Lower leg skin (tissue), 3 donors: ENCODE measurements around the gene SLC17A4.

Experiments
- POLR2A ChIP-seq, 2 donors: fragments of 450-650 bp; IDR thresholded peaks; one replicate each; pipeline ENCODE4 v1.6.1; 2016 to 2017; ENCODE audit warnings: antibody characterized with exemption in 2 of 2, mild to moderate bottlenecking in 1 of 2, moderate library complexity in 1 of 2
- TF ChIP-seq, protein P1 (sequence below), 3 donors: fragments of 450-650 bp; IDR thresholded peaks; one replicate each; pipeline ENCODE4 v1.5.1; 2016; ENCODE audit warnings: antibody characterized with exemption in 3 of 3, mild to moderate bottlenecking in 3 of 3, moderate library complexity in 2 of 3

DNA sequence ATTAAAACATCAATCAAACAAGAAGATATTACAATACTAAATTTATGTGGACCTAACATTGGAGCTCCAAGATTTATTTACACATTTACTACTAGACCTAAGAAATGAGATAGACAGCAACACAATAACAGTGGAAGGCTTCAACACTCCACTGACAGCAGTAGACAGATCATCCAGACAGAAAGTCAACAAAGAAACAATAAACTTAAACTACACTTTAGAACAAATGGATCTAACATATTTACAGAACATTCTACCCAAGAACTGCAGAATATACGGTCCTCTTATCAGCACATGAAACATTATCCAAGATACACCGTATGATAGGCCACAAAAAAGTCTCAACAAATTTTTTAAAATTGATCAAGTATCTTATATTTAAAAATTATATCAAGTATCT lies 50.3 kb downstream of the SLC17A4 start:
- TF ChIP-seq, protein P1, sequence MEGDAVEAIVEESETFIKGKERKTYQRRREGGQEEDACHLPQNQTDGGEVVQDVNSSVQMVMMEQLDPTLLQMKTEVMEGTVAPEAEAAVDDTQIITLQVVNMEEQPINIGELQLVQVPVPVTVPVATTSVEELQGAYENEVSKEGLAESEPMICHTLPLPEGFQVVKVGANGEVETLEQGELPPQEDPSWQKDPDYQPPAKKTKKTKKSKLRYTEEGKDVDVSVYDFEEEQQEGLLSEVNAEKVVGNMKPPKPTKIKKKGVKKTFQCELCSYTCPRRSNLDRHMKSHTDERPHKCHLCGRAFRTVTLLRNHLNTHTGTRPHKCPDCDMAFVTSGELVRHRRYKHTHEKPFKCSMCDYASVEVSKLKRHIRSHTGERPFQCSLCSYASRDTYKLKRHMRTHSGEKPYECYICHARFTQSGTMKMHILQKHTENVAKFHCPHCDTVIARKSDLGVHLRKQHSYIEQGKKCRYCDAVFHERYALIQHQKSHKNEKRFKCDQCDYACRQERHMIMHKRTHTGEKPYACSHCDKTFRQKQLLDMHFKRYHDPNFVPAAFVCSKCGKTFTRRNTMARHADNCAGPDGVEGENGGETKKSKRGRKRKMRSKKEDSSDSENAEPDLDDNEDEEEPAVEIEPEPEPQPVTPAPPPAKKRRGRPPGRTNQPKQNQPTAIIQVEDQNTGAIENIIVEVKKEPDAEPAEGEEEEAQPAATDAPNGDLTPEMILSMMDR (IDR thresholded peaks at IDR 0.05), result no peak
- TF ChIP-seq POLR2A (IDR thresholded peaks at IDR 0.05), result no peak
